GM23338 (cell line): Measurements from ENCODE around the gene ANTXR2.

Source experiments
- CREB1 ChIP-seq: fragments of 250-450 bp; sonication (Bioruptor Pico); IDR thresholded peaks from 2 replicates; pipeline ENCODE4 v1.5.0; 2020; ENCODE audit warnings: low read depth, mild to moderate bottlenecking, moderate library complexity
- EZH2 ChIP-seq: fragments of 200-600 bp; sonication (generic); IDR thresholded peaks from one replicate; pipeline ENCODE4 v1.8.0; 2017; ENCODE audit warnings: antibody characterized with exemption, mild to moderate bottlenecking, low read depth; ENCODE audit not compliant: unreplicated experiment
- EZH2phosphoT487 ChIP-seq: fragments of 200-600 bp; sonication (generic); IDR thresholded peaks from one replicate; pipeline ENCODE4 v1.8.1; 2018; ENCODE audit warnings: antibody characterized with exemption; ENCODE audit not compliant: unreplicated experiment
- JUNB ChIP-seq: IDR thresholded peaks from one replicate; pipeline ENCODE4 v1.6.1; 2016; ENCODE audit warnings: antibody characterized with exemption; ENCODE audit not compliant: unreplicated experiment
- NANOG ChIP-seq: IDR thresholded peaks from 2 replicates; pipeline ENCODE4 v1.6.1; 2016; ENCODE audit warnings: antibody characterized with exemption, borderline replicate concordance
- POLR2AphosphoS5 ChIP-seq: IDR thresholded peaks from 2 replicates; pipeline ENCODE4 v1.6.1; 2016; ENCODE audit warnings: antibody characterized with exemption, low read depth
- STAT1 ChIP-seq: IDR thresholded peaks from one replicate; pipeline ENCODE4 v1.6.1; 2016; ENCODE audit warnings: antibody characterized with exemption; ENCODE audit not compliant: unreplicated experiment
- ZNF114 ChIP-seq: fragments of 250-450 bp; sonication (Bioruptor Pico); IDR thresholded peaks from 2 replicates; pipeline ENCODE4 v1.5.0; 2020; ENCODE audit warnings: mild to moderate bottlenecking, moderate library complexity
- TF ChIP-seq, protein P1 (sequence below), 2 experiments: fragments of 200-600 bp in 1 of 2; sonication (generic) in 1 of 2; conservative IDR thresholded peaks; 2 replicates each; pipeline versions ENCODE4 v1.5.1 to v1.6.1; 2016 to 2017; ENCODE audit warnings: antibody characterized with exemption in 2 of 2, low read depth in 2 of 2, mild to moderate bottlenecking in 2 of 2, moderate library complexity in 1 of 2
- TF ChIP-seq, protein P2 (sequence below): IDR thresholded peaks from one replicate; pipeline ENCODE4 v1.6.1; 2018; ENCODE audit warnings: antibody characterized with exemption; ENCODE audit not compliant: unreplicated experiment
- TF ChIP-seq, protein P3 (sequence below): IDR thresholded peaks from 2 replicates; pipeline ENCODE4 v1.6.1; 2016; ENCODE audit warnings: antibody characterized with exemption

DNA sequence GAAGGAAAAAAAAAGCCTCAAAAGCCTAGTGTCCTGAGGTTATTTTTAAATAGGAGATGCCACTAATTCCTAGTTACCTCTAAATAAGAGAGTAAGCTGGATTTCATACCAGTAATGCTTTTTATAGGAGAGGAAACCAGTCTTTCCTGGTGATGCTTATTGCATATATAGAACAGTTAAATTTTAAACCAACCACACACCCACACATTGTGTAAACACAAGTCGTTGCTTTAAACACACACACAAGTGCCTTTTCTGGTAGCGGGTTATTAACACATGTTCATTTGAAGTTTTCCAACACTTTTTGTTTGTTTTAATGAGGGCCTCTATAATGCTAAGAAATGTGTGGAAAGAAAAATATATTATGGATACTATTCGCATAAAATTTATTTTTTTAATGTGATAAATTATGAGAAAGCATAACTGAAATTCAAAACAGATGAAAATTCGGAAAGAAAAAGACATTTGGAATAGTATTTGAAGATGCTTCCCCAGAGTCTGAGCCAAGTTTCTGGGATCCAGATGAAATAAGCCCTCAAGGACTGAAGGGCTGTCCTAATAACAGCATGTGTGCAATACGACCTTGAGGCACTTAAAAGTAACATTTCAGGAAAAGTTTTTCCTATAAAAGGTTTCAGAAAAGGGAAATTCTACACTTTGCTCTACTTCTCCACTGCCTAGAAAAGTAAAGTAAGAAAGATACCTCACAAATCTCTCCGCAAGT, 2.0 kb downstream of the ANTXR2 start:
- TF ChIP-seq EZH2phosphoT487 (no peak), EZH2 (no peak), POLR2AphosphoS5 (no peak), STAT1 (no peak), ZNF114 (CRISPR knock-in tag) (no peak), CREB1 (CRISPR knock-in tag) (no peak), NANOG (no peak), JUNB (no peak)
- TF ChIP-seq, protein P1, sequence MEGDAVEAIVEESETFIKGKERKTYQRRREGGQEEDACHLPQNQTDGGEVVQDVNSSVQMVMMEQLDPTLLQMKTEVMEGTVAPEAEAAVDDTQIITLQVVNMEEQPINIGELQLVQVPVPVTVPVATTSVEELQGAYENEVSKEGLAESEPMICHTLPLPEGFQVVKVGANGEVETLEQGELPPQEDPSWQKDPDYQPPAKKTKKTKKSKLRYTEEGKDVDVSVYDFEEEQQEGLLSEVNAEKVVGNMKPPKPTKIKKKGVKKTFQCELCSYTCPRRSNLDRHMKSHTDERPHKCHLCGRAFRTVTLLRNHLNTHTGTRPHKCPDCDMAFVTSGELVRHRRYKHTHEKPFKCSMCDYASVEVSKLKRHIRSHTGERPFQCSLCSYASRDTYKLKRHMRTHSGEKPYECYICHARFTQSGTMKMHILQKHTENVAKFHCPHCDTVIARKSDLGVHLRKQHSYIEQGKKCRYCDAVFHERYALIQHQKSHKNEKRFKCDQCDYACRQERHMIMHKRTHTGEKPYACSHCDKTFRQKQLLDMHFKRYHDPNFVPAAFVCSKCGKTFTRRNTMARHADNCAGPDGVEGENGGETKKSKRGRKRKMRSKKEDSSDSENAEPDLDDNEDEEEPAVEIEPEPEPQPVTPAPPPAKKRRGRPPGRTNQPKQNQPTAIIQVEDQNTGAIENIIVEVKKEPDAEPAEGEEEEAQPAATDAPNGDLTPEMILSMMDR (conservative IDR thresholded peaks at IDR 0.05; ENCODE audit: low read depth in 2 of 2), result no peak
- TF ChIP-seq, protein P2, sequence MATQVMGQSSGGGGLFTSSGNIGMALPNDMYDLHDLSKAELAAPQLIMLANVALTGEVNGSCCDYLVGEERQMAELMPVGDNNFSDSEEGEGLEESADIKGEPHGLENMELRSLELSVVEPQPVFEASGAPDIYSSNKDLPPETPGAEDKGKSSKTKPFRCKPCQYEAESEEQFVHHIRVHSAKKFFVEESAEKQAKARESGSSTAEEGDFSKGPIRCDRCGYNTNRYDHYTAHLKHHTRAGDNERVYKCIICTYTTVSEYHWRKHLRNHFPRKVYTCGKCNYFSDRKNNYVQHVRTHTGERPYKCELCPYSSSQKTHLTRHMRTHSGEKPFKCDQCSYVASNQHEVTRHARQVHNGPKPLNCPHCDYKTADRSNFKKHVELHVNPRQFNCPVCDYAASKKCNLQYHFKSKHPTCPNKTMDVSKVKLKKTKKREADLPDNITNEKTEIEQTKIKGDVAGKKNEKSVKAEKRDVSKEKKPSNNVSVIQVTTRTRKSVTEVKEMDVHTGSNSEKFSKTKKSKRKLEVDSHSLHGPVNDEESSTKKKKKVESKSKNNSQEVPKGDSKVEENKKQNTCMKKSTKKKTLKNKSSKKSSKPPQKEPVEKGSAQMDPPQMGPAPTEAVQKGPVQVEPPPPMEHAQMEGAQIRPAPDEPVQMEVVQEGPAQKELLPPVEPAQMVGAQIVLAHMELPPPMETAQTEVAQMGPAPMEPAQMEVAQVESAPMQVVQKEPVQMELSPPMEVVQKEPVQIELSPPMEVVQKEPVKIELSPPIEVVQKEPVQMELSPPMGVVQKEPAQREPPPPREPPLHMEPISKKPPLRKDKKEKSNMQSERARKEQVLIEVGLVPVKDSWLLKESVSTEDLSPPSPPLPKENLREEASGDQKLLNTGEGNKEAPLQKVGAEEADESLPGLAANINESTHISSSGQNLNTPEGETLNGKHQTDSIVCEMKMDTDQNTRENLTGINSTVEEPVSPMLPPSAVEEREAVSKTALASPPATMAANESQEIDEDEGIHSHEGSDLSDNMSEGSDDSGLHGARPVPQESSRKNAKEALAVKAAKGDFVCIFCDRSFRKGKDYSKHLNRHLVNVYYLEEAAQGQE, result no peak
- TF ChIP-seq, protein P3, sequence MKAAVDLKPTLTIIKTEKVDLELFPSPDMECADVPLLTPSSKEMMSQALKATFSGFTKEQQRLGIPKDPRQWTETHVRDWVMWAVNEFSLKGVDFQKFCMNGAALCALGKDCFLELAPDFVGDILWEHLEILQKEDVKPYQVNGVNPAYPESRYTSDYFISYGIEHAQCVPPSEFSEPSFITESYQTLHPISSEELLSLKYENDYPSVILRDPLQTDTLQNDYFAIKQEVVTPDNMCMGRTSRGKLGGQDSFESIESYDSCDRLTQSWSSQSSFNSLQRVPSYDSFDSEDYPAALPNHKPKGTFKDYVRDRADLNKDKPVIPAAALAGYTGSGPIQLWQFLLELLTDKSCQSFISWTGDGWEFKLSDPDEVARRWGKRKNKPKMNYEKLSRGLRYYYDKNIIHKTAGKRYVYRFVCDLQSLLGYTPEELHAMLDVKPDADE, result no peak
